ENCODE measurements around the gene GBX1. TPM values are rescaled to one million over a fixed set of nuclear protein-coding genes. Genes with fewer than 3 reads are reported as not detected.

GBX1 gene
- total RNA-seq, 2 experiments from 2014 or later, result not detected

DNA sequence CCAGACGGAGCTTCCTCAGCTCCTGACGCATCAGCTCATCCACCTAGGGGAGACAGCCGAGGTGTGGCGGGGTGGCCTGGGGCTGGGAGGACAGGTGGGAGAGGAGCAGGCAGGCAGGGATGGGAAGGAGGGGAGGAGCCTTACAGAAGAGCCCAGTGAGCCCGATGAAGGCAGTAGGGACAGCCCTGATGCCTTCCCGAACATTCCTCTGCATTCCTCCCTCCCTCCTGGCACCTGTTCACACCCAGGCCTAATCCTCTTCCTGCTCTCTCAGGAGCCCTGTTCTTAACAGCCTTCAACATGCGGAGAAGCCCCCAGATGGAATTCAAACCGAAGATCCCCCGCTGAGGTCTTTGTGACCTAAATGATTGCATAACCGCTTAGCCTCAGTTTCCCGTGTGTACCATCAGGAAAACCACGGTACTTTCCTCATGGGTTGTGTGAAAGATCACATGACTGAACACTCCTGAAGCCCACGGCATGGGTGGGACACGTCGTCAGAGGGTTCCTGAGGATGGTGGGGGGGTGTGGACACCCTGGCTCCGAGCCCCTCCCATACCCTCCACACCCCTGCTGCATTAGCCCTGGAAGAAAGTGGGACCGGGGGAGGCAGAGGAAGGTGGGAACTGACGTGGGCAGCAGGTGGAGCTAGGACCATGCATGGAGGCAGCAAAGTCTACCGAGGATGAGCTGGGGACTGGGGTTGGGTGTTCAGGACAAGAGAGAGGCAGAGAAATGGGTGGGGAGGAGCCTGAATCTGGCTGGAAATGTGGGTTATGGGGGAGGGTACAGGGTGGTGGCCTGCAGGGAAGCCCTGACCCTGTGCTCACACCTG lies 28.3 kb upstream of the GBX1 start:
- POLR2A ChIA-PET, result no interaction called here

DNA sequence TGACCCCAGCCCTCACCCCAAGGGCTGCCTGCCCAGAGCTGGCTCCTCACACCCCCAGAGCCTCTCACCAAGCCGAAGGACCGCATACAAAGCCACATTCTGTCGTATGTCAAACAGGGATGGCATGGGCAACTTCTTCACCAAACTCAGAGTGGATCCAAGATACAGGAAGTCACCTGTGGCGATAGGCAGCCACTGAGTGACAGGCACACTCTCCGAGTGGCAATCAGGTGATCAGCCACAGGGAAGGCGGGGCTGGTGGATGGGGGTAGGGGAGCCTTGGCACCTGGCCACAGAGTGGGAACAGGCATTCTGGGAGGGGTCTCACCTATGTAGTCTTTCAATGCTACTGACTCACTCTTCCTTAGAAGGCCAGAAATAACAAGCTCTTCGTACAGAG lies 26.7 kb upstream of the GBX1 start:
- CTCF ChIA-PET, result no interaction called here
- POLR2A ChIA-PET, result no interaction called here

More for the DNA sequence above, 28.3 kb upstream of the GBX1 start:
- CTCF ChIA-PET, result no interaction called here

DNA sequence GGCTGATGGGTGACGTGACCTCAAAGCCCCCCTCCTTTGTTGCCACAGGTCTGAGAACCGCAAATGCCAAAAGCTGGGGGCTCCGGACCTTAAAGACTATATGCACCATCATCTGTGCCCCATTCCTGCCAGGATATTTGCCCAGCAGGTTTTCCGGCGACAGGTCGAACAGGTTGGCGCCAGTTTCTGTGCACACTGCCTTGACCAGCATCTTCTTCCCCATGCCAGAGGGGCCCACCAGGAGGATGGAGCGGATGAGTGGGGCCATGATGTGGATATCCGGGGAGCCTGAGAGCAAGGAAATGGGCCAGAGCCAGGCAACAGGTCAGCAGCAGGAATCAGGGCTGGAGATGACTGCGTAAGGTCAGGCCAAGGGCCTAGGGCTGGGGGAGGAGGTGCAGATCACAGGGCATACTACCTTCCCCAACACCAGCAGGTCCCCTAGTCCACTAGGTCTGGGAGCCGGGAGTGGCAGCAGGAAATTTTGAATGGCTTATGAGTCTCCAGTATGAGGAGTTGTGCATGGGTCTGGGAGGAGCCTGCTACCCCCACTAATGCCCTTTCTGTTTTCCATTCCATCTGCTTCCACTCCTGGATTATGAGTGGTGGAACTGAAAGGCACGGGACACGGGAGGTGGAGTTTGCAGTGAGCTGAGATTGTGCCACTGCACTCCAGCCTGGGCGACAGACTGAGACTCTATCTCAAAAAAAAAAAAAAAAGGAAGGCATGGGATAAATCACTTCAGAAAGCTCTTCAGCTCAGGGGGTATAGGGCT lies 25.9 kb upstream of the GBX1 start:
- ChIA-PET CTCF (no interaction called here), POLR2A (no interaction called here)

DNA sequence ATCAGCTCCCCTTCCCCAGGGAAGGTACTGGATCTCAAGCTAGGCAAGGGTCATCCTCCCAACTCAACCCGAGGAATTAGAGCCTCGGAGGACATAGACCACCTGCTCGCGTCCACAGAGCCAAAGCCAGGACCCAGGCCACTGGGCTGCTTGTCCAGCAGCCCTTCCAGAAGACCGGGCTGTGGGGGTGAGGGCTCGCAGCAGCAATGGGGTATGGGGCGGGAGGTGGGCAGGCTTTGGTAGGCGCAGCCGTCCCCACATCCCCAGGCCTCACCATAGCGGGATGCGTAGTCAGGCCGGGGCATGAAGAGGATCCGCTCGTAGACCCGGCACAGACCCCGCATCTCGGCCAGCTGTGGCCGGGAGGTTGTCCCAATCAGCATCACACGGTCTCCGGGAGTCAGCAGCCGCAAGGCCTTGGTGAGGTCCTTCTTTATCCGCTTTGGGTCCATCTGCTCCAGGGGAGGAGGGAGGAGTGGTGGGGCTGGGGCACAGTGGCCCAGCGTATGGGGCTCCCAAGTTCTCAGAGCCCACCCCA lies 24.6 kb upstream of the GBX1 start:
- CTCF ChIA-PET, result no interaction called here
- POLR2A ChIA-PET, result no interaction called here

- ChIA-PET POLR2A (no interaction called here), CTCF (no interaction called here)
Observed at GRCh38 chr7:151191544-151191943, 24.1 kb upstream of the GBX1 start.

DNA sequence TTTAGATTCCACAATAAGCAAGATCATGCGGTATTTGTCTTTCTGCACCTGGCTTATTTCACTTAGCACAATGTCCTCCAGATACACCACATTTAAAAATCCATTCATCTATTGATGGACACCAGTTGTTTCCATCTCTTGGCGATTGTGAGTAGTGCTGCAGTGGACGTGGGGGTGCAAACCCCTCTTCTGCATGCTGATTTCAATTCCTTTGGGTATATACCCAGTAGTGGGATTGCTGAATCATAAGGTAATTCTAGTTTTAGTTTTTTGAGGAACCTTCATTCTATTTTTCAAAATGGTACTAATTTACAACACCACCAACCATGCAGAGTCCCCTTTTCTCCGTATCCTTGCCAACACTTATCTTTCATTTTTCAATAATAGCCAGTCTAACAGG lies 21.5 kb upstream of the GBX1 start:
- POLR2A ChIA-PET, result no interaction called here
- CTCF ChIA-PET, result no interaction called here

DNA sequence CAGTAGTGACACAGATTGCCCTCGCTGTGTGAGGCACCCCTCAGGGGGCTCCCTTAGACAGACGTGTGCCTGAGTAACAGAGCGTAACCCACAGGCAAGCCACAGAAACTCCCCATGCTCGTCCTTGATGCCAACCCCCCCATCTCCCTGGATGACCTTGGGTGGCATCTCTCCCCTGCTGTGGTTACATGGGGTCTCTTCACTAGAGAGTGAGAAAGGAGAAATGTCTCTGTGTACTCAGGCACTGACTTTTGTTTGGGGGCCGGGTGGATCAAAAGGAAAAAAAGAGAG lies 20.7 kb upstream of the GBX1 start:
- POLR2A ChIA-PET, result no interaction called here
- CTCF ChIA-PET, result interaction anchor here (1.1 kb wide), 1 partner anchor 64 kb away, joined by 3 read pairs; no protein-coding TSS in a partner anchor

GRCh38 chr7:151187409-151188251 lies 20.1 kb upstream of the GBX1 start:
- ChIA-PET POLR2A (no interaction called here), CTCF (interaction anchor here (1.1 kb wide), 1 partner anchor 63 kb away, joined by 3 read pairs; no protein-coding TSS in a partner anchor)

GRCh38 chr7:151186640-151187408 lies 19.3 kb upstream of the GBX1 start, which contains the start of gene ASB10:
Gene ASB10 (minus strand): TSS chr7:151187250. CDS start chr7:151187130, 120 bp downstream.
- ChIA-PET POLR2A (no interaction called here), CTCF (interaction anchor here (0.7 kb wide), 1 partner anchor 76 kb away, joined by 3 read pairs; no protein-coding TSS in a partner anchor)

DNA sequence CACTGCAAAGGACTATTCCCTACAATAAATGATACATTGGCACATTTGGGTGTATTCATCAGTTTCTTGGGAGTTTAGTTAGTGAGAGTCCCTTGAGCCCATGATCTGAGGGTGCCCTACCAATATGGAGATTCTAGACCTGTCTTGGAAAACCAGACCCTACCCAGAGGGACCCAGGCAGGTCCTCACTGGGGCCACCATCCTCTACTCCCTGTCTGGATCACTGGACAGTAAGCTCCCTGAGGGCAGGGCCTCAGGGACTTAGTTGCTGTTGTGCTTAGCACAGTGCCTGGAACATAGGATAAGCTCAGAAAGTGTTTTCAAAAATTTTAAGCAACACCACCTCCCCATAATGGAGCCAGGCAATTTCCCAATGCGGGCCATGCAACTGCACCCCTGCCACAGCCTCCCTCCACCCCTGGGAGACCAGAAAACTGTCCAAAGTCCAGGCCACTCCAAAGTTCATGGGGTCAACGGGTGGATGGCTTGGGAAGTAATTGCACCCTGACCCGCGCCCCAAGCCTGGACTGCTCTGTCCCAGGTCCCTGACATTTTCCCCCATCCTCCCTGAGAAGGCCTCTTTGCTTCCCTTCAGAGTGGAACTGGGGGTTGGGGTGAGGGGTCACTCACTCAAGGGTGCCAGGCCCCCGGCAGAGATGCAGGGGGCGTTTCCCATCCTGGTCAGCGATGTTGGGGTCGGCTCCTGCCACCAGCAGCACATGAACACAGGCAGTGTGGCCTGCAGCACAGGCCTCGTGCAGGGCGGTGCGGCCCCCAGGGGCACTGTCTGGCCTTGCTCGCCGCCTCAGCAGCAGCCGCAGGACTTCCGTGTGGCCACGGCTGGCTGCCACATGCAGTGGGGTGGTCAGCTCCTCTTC lies 18.5 kb upstream of the GBX1 start:
- POLR2A ChIA-PET, result no interaction called here

DNA sequence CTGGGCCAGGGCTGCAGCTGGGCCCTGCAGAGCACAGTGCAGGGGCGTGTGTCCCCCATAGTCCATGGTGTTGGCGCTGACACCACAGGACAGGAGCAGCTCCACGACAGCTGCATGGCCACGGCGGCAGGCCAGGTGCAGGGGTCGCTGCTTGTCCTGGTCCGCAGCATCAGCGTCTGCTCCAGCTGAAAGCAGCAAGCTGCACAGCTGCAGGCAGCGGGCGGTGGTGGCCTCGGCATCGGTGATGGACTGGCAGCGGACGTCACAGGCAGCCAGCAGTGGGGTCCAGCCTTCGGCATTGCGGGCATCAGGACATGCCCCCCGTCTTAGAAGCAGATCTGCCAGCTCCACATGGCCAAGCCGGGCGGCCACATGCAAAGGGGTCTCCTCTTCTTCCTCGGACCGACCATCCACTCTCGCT lies 13.5 kb upstream of the GBX1 start:
- ChIA-PET CTCF (interaction anchor here (1.4 kb wide), 1 partner anchor 18 kb away, joined by 4 read pairs; no protein-coding TSS in a partner anchor), POLR2A (no interaction called here)

More for the DNA sequence above, 18.5 kb upstream of the GBX1 start:
- CTCF ChIA-PET, result interaction anchor here (0.6 to 0.7 kb wide), 2 partner anchors 75 to 299 kb away, joined by 3 read pairs; no protein-coding TSS in a partner anchor

DNA sequence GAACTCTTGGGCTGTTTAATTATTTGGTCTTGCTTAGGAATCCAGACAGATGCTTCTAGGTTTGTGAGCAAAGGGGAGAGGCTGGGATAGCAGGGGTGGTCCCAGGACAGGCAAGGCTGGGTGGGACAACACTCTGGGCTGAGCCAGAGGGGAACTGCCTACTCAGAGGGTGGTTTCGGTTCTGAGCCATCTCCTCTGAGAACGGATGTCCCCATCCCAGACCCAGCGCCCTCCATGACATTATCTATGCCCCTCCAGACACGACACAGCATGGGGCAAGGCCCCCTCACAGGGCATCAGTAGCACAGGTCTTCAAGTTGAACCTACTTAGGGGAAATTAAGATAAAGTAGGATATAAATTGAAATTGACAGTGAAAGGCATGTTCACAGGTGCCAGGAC lies 12.5 kb upstream of the GBX1 start:
- ChIA-PET CTCF (interaction anchor here (1.4 to 1.5 kb wide), 2 partner anchors 11 to 17 kb away, joined by 3 to 4 read pairs; no protein-coding TSS in a partner anchor), POLR2A (no interaction called here)

- CTCF ChIA-PET, result interaction anchor here (0.6 to 1.5 kb wide), 3 partner anchors 11 to 579 kb away, joined by 3 to 4 read pairs (median 3); no protein-coding TSS in a partner anchor
- POLR2A ChIA-PET, result no interaction called here
Observed at GRCh38 chr7:151179287-151179860, 11.9 kb upstream of the GBX1 start.

GRCh38 chr7:151178831-151179230 lies 11.3 kb upstream of the GBX1 start:
- POLR2A ChIA-PET, result no interaction called here
- CTCF ChIA-PET, result interaction anchor here (0.5 to 1.5 kb wide), 5 partner anchors 10 to 580 kb away, joined by 3 to 4 read pairs (median 3); no protein-coding TSS in a partner anchor

DNA sequence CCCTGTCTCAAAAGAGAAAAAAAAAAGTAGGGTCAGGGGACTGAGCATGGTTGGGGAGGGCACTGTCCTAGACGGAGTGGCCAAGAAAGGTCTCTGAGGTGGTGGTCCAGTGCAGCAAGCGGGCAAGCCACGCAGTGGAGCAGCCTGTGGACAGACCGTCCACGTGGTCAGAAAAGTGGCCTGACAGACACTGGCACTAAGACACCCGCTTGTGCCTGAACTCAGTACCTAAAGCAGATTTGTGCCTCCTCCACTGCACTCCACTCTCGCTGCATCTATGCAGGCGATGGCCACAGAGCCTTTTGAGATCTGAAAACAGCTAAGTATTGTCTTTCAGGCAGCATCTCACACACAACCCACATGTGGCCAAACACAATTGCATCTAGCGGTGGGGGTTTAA lies 10.7 kb upstream of the GBX1 start:
- POLR2A ChIA-PET, result no interaction called here

DNA sequence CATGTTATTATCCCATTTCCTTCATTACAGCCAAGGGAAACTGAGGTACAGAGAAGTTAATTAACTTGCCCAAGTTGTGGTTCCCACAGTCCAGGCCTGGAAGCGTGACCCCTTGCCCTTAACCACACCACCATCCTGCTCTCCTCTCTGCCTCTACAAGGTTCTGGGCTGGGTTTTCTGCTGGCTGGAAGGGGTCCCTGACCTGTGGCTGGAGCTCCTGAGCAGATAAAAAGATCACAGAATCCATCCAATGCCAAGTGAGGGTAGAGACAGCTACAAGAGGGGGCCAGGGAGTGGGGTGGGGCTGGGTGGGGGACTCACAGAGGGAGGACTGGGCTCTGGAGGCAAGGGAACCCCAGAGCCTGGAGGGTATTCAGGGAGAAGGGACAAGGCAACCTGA lies 9.8 kb upstream of the GBX1 start:
- POLR2A ChIA-PET, result no interaction called here

More for the DNA sequence above, 10.7 kb upstream of the GBX1 start:
- CTCF ChIA-PET, result interaction anchor here (0.5 to 1.0 kb wide), 2 partner anchors 9 to 16 kb away, joined by 3 to 4 read pairs; no protein-coding TSS in a partner anchor

DNA sequence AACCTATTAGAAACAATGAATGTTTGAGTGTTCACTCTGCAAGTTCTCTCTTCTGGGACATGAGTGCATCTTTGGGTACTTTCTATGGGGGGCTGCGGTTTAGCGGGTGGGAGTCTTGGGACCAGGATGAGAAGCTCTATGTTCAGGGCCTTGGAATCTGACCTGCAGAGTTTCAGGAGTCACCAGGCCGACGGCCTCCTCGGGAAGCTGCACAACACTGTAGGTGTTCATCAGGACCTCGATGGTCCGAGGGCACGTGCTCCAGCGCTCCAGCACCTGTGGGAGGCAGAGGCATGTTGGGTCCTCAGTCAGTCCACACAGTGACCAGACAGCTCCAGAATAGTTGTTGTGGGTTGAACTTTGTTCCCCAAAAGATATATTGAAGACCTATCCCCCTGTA lies 8.9 kb upstream of the GBX1 start:
- ChIA-PET POLR2A (no interaction called here), CTCF (interaction anchor here (2.2 kb wide), 1 partner anchor 52 kb away, joined by 8 read pairs; no protein-coding TSS in a partner anchor)

More for the DNA sequence above, 9.8 kb upstream of the GBX1 start:
- CTCF ChIA-PET, result interaction anchor here (1.0 to 2.2 kb wide), 2 partner anchors 8 to 53 kb away, joined by 3 to 8 read pairs; no protein-coding TSS in a partner anchor

Data from activated CD8-positive, alpha-beta memory T cell treated with anti-CD3 and anti-CD28 coated beads for 36 hours (primary cell).